HAP-1 (cell line): ENCODE results near the gene WDR4.
"Not testable (repeated sequence)": the region's sequence is repeated elsewhere in the genome, so short reads cannot be mapped to it uniquely, and the experiment has no call there.

Experiments used
- DNase-seq, 2 experiments: peaks; one replicate each; pipeline ENCODE4 v3.0.0-alpha.2; 2016 to 2020; ENCODE audit warnings: low spot score in 2 of 2
- H3K27me3 ChIP-seq: fragments of 250-450 bp; sonication (Bioruptor Pico); 2 replicates; pipeline ENCODE4 v1.5.1; 2020; ENCODE audit warnings: low read depth, mild to moderate bottlenecking, moderate library complexity
- H3K36me3 ChIP-seq: fragments of 250-450 bp; sonication (Bioruptor Pico); replicated peaks from 2 replicates; pipeline ENCODE4 v1.5.1; 2020; ENCODE audit warnings: mild to moderate bottlenecking
- H3K4me1 ChIP-seq: fragments of 250-450 bp; sonication (Bioruptor Pico); 2 replicates; pipeline ENCODE4 v1.5.1; 2020; ENCODE audit warnings: mild to moderate bottlenecking
- H3K4me3 ChIP-seq: fragments of 250-450 bp; sonication (Bioruptor Pico); 2 replicates; pipeline ENCODE4 v1.5.1; 2020; ENCODE audit warnings: mild to moderate bottlenecking, moderate library complexity
- H3K9me3 ChIP-seq: fragments of 250-450 bp; sonication (Bioruptor Pico); 2 replicates; pipeline ENCODE4 v1.5.1; 2020; ENCODE audit warnings: mild to moderate bottlenecking, moderate library complexity
- in situ Hi-C: fragments of 300-500 bp; cut with MboI; formaldehyde crosslinking; loops from 3 replicates; pipeline ENCODE4 v1.14.3; 2020; ENCODE audit warnings: low sequenced_read_pairs, inconsistent platforms, mixed read lengths

WDR4 gene

GRCh38 chr21:42819861-42820615 lies 59.3 kb downstream of the WDR4 start:
- peaks cover 2% of the 10 kb centered on the region for H3K9me3 ChIP-seq
- no peaks in the 10 kb centered on the region for H3K27me3 ChIP-seq
- H3K4me3 ChIP-seq: no peak overlapping the region
- in situ Hi-C loops: no loop called here
- no peaks in the 10 kb centered on the region for H3K4me1 ChIP-seq
- no peaks in the 10 kb centered on the region for H3K36me3 ChIP-seq
- no peak for DNase-seq

GRCh38 chr21:42818328-42818749 lies 61.0 kb downstream of the WDR4 start:
- no peak for DNase-seq
- no peak overlapping the region for H3K4me3 ChIP-seq
- in situ Hi-C loops: no loop called here
- H3K4me1 ChIP-seq: no peaks in the 10 kb centered on the region
- H3K9me3 ChIP-seq: peaks cover 6% of the 10 kb centered on the region
- no peaks in the 10 kb centered on the region for H3K27me3 ChIP-seq
- H3K36me3 ChIP-seq: no peaks in the 10 kb centered on the region

- DNase-seq: no peak
- Histone ChIP-seq H3K9me3 (peaks cover 6% of the 10 kb centered on the region), H3K27me3 (no peaks in the 10 kb centered on the region), H3K36me3 (no peaks in the 10 kb centered on the region), H3K4me1 (no peaks in the 10 kb centered on the region), H3K4me3 (no peak overlapping the region)
- in situ Hi-C loops: no loop called here
Observed at GRCh38 chr21:42815217-42815616, 64.1 kb downstream of the WDR4 start.

- H3K4me1 ChIP-seq, H3K36me3 ChIP-seq, in situ Hi-C loops, H3K27me3 ChIP-seq, H3K9me3 ChIP-seq, H3K4me3 ChIP-seq, DNase-seq: not testable (repeated sequence)
Observed at GRCh38 chr21:42812528-42813241, 66.7 kb downstream of the WDR4 start.

- Histone ChIP-seq H3K36me3 (no peaks in the 10 kb centered on the region), H3K9me3 (peaks cover 6% of the 10 kb centered on the region)
- in situ Hi-C loops: no loop called here
Observed at GRCh38 chr21:42811960-42812359, 67.4 kb downstream of the WDR4 start.

GRCh38 chr21:42809577-42810475 lies 69.5 kb downstream of the WDR4 start:
- Histone ChIP-seq H3K27me3 (peaks cover 4% of the 10 kb centered on the region; the same call in 1 of the 2 replicates), H3K36me3 (no peaks in the 10 kb centered on the region), H3K4me3 (no peak overlapping the region), H3K4me1 (peaks cover 3% of the 10 kb centered on the region; the same call in 1 of the 2 replicates), H3K9me3 (peaks cover 2% of the 10 kb centered on the region)
- in situ Hi-C loops: no loop called here
- no peak for DNase-seq

More at GRCh38 chr21:42811960-42812359, 67.4 kb downstream of the WDR4 start:
- Histone ChIP-seq H3K4me1 (peaks cover 3% of the 10 kb centered on the region; the same call in 1 of the 2 replicates), H3K4me3 (no peak overlapping the region), H3K27me3 (no peaks in the 10 kb centered on the region)
- no peak for DNase-seq

GRCh38 chr21:42809171-42809570 lies 70.2 kb downstream of the WDR4 start:
- no peak overlapping the region for H3K4me3 ChIP-seq
- no peaks in the 10 kb centered on the region for H3K36me3 ChIP-seq
- no peaks in the 10 kb centered on the region for H3K9me3 ChIP-seq
- DNase-seq: no peak
- in situ Hi-C loops: no loop called here
- H3K27me3 ChIP-seq: peaks cover 5% of the 10 kb centered on the region; the same call in 1 of the 2 replicates
- H3K4me1 ChIP-seq: peaks cover 3% of the 10 kb centered on the region; the same call in 1 of the 2 replicates

- Histone ChIP-seq H3K27me3 (peaks cover 6% of the 10 kb centered on the region; the same call in 1 of the 2 replicates), H3K4me1 (peaks cover 3% of the 10 kb centered on the region; the same call in 1 of the 2 replicates), H3K4me3 (no peak overlapping the region), H3K36me3 (no peaks in the 10 kb centered on the region), H3K9me3 (no peaks in the 10 kb centered on the region)
- peak in 1 of 2 experiments; percentile 17 for DNase-seq
- in situ Hi-C loops: no loop called here
Observed at GRCh38 chr21:42807938-42808613, 71.3 kb downstream of the WDR4 start.

GRCh38 chr21:42807293-42807895 lies 71.9 kb downstream of the WDR4 start:
- H3K4me3 ChIP-seq, H3K36me3 ChIP-seq, H3K9me3 ChIP-seq, H3K4me1 ChIP-seq, H3K27me3 ChIP-seq, DNase-seq, in situ Hi-C loops: not testable (repeated sequence)

GRCh38 chr21:42806509-42807140 lies 72.7 kb downstream of the WDR4 start:
- Histone ChIP-seq H3K36me3 (no peaks in the 10 kb centered on the region), H3K4me1 (peaks cover 3% of the 10 kb centered on the region; the same call in 1 of the 2 replicates), H3K27me3 (peaks cover 6% of the 10 kb centered on the region; the same call in 1 of the 2 replicates), H3K9me3 (no peaks in the 10 kb centered on the region), H3K4me3 (no peak overlapping the region)
- in situ Hi-C loops: no loop called here
- DNase-seq: no peak

- H3K36me3 ChIP-seq, H3K9me3 ChIP-seq, in situ Hi-C loops, H3K4me1 ChIP-seq, H3K4me3 ChIP-seq, DNase-seq: not testable (repeated sequence)
- H3K27me3 ChIP-seq: peaks cover 10% of the 10 kb centered on the region; the same call in 1 of the 2 replicates
Observed at GRCh38 chr21:42801616-42802015, 77.7 kb downstream of the WDR4 start.

GRCh38 chr21:42799948-42800347 lies 79.4 kb downstream of the WDR4 start:
- no peaks in the 10 kb centered on the region for H3K4me1 ChIP-seq
- H3K27me3 ChIP-seq: peaks cover 13% of the 10 kb centered on the region; the same call in 1 of the 2 replicates
- H3K9me3 ChIP-seq: no peaks in the 10 kb centered on the region
- in situ Hi-C loops: no loop called here
- no peak for DNase-seq
- H3K36me3 ChIP-seq: no peaks in the 10 kb centered on the region
- no peak overlapping the region for H3K4me3 ChIP-seq
